ENCODE data around the gene KRT73. TPM values are rescaled to one million over a fixed set of nuclear protein-coding genes. Genes with fewer than 3 reads are reported as not detected.

The KRT73 gene
- total and polyA plus RNA-seq, 3 experiments from 2014 or later, result 0.13 to 0.24 TPM; not detected in 1

- H3K27ac Mint-ChIP-seq, result peak overlapping the region; percentile 94 to 100 (median 98)
- POLR2A ChIA-PET, result interaction anchor here (1.0 to 1.1 kb wide), 2 partner anchors 9 to 60 kb away, joined by 3 to 6 read pairs; no protein-coding TSS in a partner anchor
- peaks cover 0 to 8% (median 4%) of the 10 kb centered on the region in 5 donors for H3K9me3 Mint-ChIP-seq
- DNase-seq, result peak; percentile 16 to 92 (median 76)
- Histone ChIP-seq H3K27ac (ENCODE audit: low read depth, low read length) (peak overlapping the region; percentile 60), H3K9me3 (ENCODE audit: low read length) (no peaks in the 10 kb centered on the region), H3K4me1 (ENCODE audit: insufficient read depth, low read length) (peaks cover 87% of the 10 kb centered on the region), H3K4me3 (ENCODE audit: low read length) (no peak overlapping the region), H3K27me3 (ENCODE audit: insufficient read depth, low read length, poor library complexity, severe bottlenecking) (no peaks in the 10 kb centered on the region), H3K36me3 (ENCODE audit: insufficient read depth, low read length) (no peaks in the 10 kb centered on the region)
- H3K4me1 Mint-ChIP-seq, result peaks cover 66 to 79% (median 76%) of the 10 kb centered on the region in 3 donors
- peak overlapping the region; percentile 2 to 82 (median 65) for H3K4me3 Mint-ChIP-seq
- peaks cover 2 to 10% (median 3%) of the 10 kb centered on the region in 3 donors for H3K36me3 Mint-ChIP-seq
- CTCF ChIA-PET, result no interaction called here
- peaks cover 0 to 4% of the 10 kb centered on the region in 2 donors for H3K27me3 Mint-ChIP-seq
Measured at GRCh38 chr12:52645120-52645761, 26.9 kb upstream of the KRT73 start.

GRCh38 chr12:52644078-52644415 lies 25.7 kb upstream of the KRT73 start:
- Mint-ChIP-seq H3K9me3 (peaks cover 0 to 8% (median 4%) of the 10 kb centered on the region in 5 donors), H3K36me3 (peaks cover 2 to 10% (median 3%) of the 10 kb centered on the region in 3 donors), H3K27me3 (peaks cover 0 to 6% of the 10 kb centered on the region in 2 donors), H3K27ac (peak overlapping the region in 7 of 8 donors; percentile 94 to 100 (median 99)), H3K4me1 (peaks cover 58 to 67% (median 64%) of the 10 kb centered on the region in 3 donors), H3K4me3 (no peak overlapping the region)
- H3K9me3 ChIP-seq (ENCODE audit: low read length), result no peaks in the 10 kb centered on the region
- ChIA-PET CTCF (interaction anchor here (1.1 kb wide), 1 partner anchor 241 kb away, joined by 4 read pairs; no protein-coding TSS in a partner anchor), POLR2A (no interaction called here)
- no peaks in the 10 kb centered on the region for H3K27me3 ChIP-seq (ENCODE audit: insufficient read depth, low read length, poor library complexity, severe bottlenecking)
- no peaks in the 10 kb centered on the region for H3K36me3 ChIP-seq (ENCODE audit: insufficient read depth, low read length)
- peak overlapping the region; percentile 11 for H3K4me3 ChIP-seq (ENCODE audit: low read length)
- no peak overlapping the region for H3K27ac ChIP-seq (ENCODE audit: low read depth, low read length)
- DNase-seq, result no peak
- H3K4me1 ChIP-seq (ENCODE audit: insufficient read depth, low read length), result peaks cover 78% of the 10 kb centered on the region

GRCh38 chr12:52643233-52644077 lies 25.1 kb upstream of the KRT73 start:
- H3K4me1 ChIP-seq (ENCODE audit: insufficient read depth, low read length), result peaks cover 72% of the 10 kb centered on the region
- Mint-ChIP-seq H3K4me1 (peaks cover 57 to 62% (median 59%) of the 10 kb centered on the region in 3 donors), H3K36me3 (peaks cover 2 to 10% (median 3%) of the 10 kb centered on the region in 3 donors), H3K27ac (peak overlapping the region in 7 of 8 donors; percentile 8 to 100 (median 95)), H3K4me3 (no peak overlapping the region), H3K9me3 (peaks cover 0 to 8% (median 4%) of the 10 kb centered on the region in 5 donors), H3K27me3 (peaks cover 4 to 6% of the 10 kb centered on the region in 2 donors)
- no peak for DNase-seq
- POLR2A ChIA-PET, result no interaction called here
- H3K27me3 ChIP-seq (ENCODE audit: insufficient read depth, low read length, poor library complexity, severe bottlenecking), result no peaks in the 10 kb centered on the region
- no peak overlapping the region for H3K27ac ChIP-seq (ENCODE audit: low read depth, low read length)
- no peaks in the 10 kb centered on the region for H3K36me3 ChIP-seq (ENCODE audit: insufficient read depth, low read length)
- H3K4me3 ChIP-seq (ENCODE audit: low read length), result no peak overlapping the region
- CTCF ChIA-PET, result interaction anchor here (1.1 kb wide), 1 partner anchor 241 kb away, joined by 4 read pairs; no protein-coding TSS in a partner anchor
- H3K9me3 ChIP-seq (ENCODE audit: low read length), result no peaks in the 10 kb centered on the region

GRCh38 chr12:52641468-52641867 lies 23.1 kb upstream of the KRT73 start:
- peaks cover 8 to 16% of the 10 kb centered on the region in 2 donors for H3K27me3 Mint-ChIP-seq
- ChIA-PET CTCF (interaction anchor here (0.7 to 0.8 kb wide), 2 partner anchors 8 to 52 kb away, joined by 3 to 4 read pairs; no protein-coding TSS in a partner anchor), POLR2A (no interaction called here)
- Histone ChIP-seq H3K36me3 (ENCODE audit: insufficient read depth, low read length) (no peaks in the 10 kb centered on the region), H3K4me1 (ENCODE audit: insufficient read depth, low read length) (peaks cover 56% of the 10 kb centered on the region), H3K9me3 (ENCODE audit: low read length) (no peaks in the 10 kb centered on the region), H3K27me3 (ENCODE audit: insufficient read depth, low read length, poor library complexity, severe bottlenecking) (no peaks in the 10 kb centered on the region), H3K4me3 (ENCODE audit: low read length) (no peak overlapping the region), H3K27ac (ENCODE audit: low read depth, low read length) (no peak overlapping the region)
- H3K4me3 Mint-ChIP-seq, result peak overlapping the region in 2 of 7 donors; percentile 7 to 8
- H3K27ac Mint-ChIP-seq, result peak overlapping the region in 3 of 8 donors; percentile 21 to 77 (median 70)
- DNase-seq, result no peak
- peaks cover 0 to 7% (median 4%) of the 10 kb centered on the region in 5 donors for H3K9me3 Mint-ChIP-seq
- H3K4me1 Mint-ChIP-seq, result peaks cover 42 to 48% (median 44%) of the 10 kb centered on the region in 3 donors
- H3K36me3 Mint-ChIP-seq, result peaks cover 2 to 4% (median 3%) of the 10 kb centered on the region in 3 donors

GRCh38 chr12:52637299-52637698 lies 18.9 kb upstream of the KRT73 start:
- Mint-ChIP-seq H3K4me3 (no peak overlapping the region), H3K27ac (no peak overlapping the region), H3K9me3 (no peaks in the 10 kb centered on the region), H3K36me3 (no peaks in the 10 kb centered on the region), H3K27me3 (peaks cover 5 to 16% of the 10 kb centered on the region in 2 donors), H3K4me1 (peaks cover 31 to 37% (median 36%) of the 10 kb centered on the region in 3 donors)
- no peaks in the 10 kb centered on the region for H3K9me3 ChIP-seq (ENCODE audit: low read length)
- H3K4me3 ChIP-seq (ENCODE audit: low read length), result no peak overlapping the region
- POLR2A ChIA-PET, result no interaction called here
- H3K36me3 ChIP-seq (ENCODE audit: insufficient read depth, low read length), result no peaks in the 10 kb centered on the region
- H3K27me3 ChIP-seq (ENCODE audit: insufficient read depth, low read length, poor library complexity, severe bottlenecking), result no peaks in the 10 kb centered on the region
- H3K4me1 ChIP-seq (ENCODE audit: insufficient read depth, low read length), result peaks cover 46% of the 10 kb centered on the region
- H3K27ac ChIP-seq (ENCODE audit: low read depth, low read length), result no peak overlapping the region
- CTCF ChIA-PET, result no interaction called here
- DNase-seq, result no peak

GRCh38 chr12:52636592-52637258 lies 18.4 kb upstream of the KRT73 start:
- H3K9me3 Mint-ChIP-seq, result no peaks in the 10 kb centered on the region
- H3K4me3 Mint-ChIP-seq, result no peak overlapping the region
- no peak for DNase-seq
- H3K27me3 Mint-ChIP-seq, result peaks cover 5 to 16% of the 10 kb centered on the region in 2 donors
- POLR2A ChIA-PET, result interaction anchor here (1.4 kb wide), 1 partner anchor 8 kb away, joined by 6 read pairs; no protein-coding TSS in a partner anchor
- H3K4me1 ChIP-seq (ENCODE audit: insufficient read depth, low read length), result peaks cover 47% of the 10 kb centered on the region
- H3K9me3 ChIP-seq (ENCODE audit: low read length), result no peaks in the 10 kb centered on the region
- no peaks in the 10 kb centered on the region for H3K27me3 ChIP-seq (ENCODE audit: insufficient read depth, low read length, poor library complexity, severe bottlenecking)
- CTCF ChIA-PET, result no interaction called here
- peaks cover 30 to 36% (median 31%) of the 10 kb centered on the region in 3 donors for H3K4me1 Mint-ChIP-seq
- no peak overlapping the region for H3K4me3 ChIP-seq (ENCODE audit: low read length)
- H3K36me3 ChIP-seq (ENCODE audit: insufficient read depth, low read length), result no peaks in the 10 kb centered on the region
- H3K27ac Mint-ChIP-seq, result peak overlapping the region in 2 of 8 donors; percentile 8 to 91
- H3K27ac ChIP-seq (ENCODE audit: low read depth, low read length), result no peak overlapping the region
- H3K36me3 Mint-ChIP-seq, result no peaks in the 10 kb centered on the region

- H3K27me3 ChIP-seq (ENCODE audit: insufficient read depth, low read length, poor library complexity, severe bottlenecking), result no peaks in the 10 kb centered on the region
- Mint-ChIP-seq H3K4me1 (peaks cover 27 to 31% (median 29%) of the 10 kb centered on the region in 3 donors), H3K36me3 (no peaks in the 10 kb centered on the region), H3K4me3 (no peak overlapping the region), H3K27ac (peak overlapping the region in 3 of 8 donors; percentile 66 to 91 (median 76)), H3K27me3 (peaks cover 5 to 16% of the 10 kb centered on the region in 2 donors), H3K9me3 (no peaks in the 10 kb centered on the region)
- peaks cover 48% of the 10 kb centered on the region for H3K4me1 ChIP-seq (ENCODE audit: insufficient read depth, low read length)
- H3K27ac ChIP-seq (ENCODE audit: low read depth, low read length), result no peak overlapping the region
- ChIA-PET CTCF (no interaction called here), POLR2A (interaction anchor here (1.4 kb wide), 1 partner anchor 9 kb away, joined by 6 read pairs; no protein-coding TSS in a partner anchor)
- peak in 1 of 5 donors; percentile 33 for DNase-seq
- no peaks in the 10 kb centered on the region for H3K9me3 ChIP-seq (ENCODE audit: low read length)
- no peak overlapping the region for H3K4me3 ChIP-seq (ENCODE audit: low read length)
- no peaks in the 10 kb centered on the region for H3K36me3 ChIP-seq (ENCODE audit: insufficient read depth, low read length)
Measured at GRCh38 chr12:52636189-52636588, 17.8 kb upstream of the KRT73 start.

Data from CD8-positive, alpha-beta memory T cell (primary cell).